GM19395 (cell line): Measurements from ENCODE around the gene ANKRD11.

ENCODE experiments used
- ATAC-seq: cut with Tn5 transposase; IDR thresholded peaks from one replicate; pipeline ENCODE4 v1.9.1; 2021; ENCODE audit warnings: mild to moderate bottlenecking, moderate library complexity; ENCODE audit not compliant: unreplicated experiment

The ANKRD11 gene

GRCh38 chr16:89490439-89491237 is at the start of gene ANKRD11:
TSS of gene ANKRD11 (minus strand) at chr16:89490561. CDS start at chr16:89317019, 173,542 bp downstream.
- peak; percentile 84 for ATAC-seq

GRCh38 chr16:89538286-89538685 is 47.9 kb upstream of the ANKRD11 start:
- no peak for ATAC-seq

- no peak for ATAC-seq
These were observed 47.2 kb upstream of the ANKRD11 start for GRCh38 chr16:89537549-89537925.

GRCh38 chr16:89536886-89537548 is 46.7 kb upstream of the ANKRD11 start:
- no peak for ATAC-seq

GRCh38 chr16:89536371-89536770 is 46.0 kb upstream of the ANKRD11 start:
- ATAC-seq = no peak

GRCh38 chr16:89534252-89534756 is 43.9 kb upstream of the ANKRD11 start:
- no peak for ATAC-seq

GRCh38 chr16:89531821-89532526 is 41.6 kb upstream of the ANKRD11 start:
- ATAC-seq = no peak

GRCh38 chr16:89530401-89531381 is 40.3 kb upstream of the ANKRD11 start:
- ATAC-seq = no peak

GRCh38 chr16:89529097-89529496 is 38.7 kb upstream of the ANKRD11 start:
- no peak for ATAC-seq

- ATAC-seq = no peak
These were observed 35.0 kb upstream of the ANKRD11 start for GRCh38 chr16:89525146-89525913.

GRCh38 chr16:89523680-89524344 is 33.5 kb upstream of the ANKRD11 start:
- ATAC-seq = no peak

GRCh38 chr16:89522287-89522686 is 31.9 kb upstream of the ANKRD11 start:
- ATAC-seq = no peak

- ATAC-seq = no peak
These were observed 29.5 kb upstream of the ANKRD11 start for GRCh38 chr16:89519881-89520280.

GRCh38 chr16:89517128-89517527 is 26.8 kb upstream of the ANKRD11 start:
- no peak for ATAC-seq

- ATAC-seq = no peak
These were observed 22.1 kb upstream of the ANKRD11 start for GRCh38 chr16:89512453-89512852.

GRCh38 chr16:89511374-89511773 is 21.0 kb upstream of the ANKRD11 start:
- no peak for ATAC-seq

- no peak for ATAC-seq
These were observed 20.2 kb upstream of the ANKRD11 start for GRCh38 chr16:89510526-89510925.

GRCh38 chr16:89507834-89508590 is 17.7 kb upstream of the ANKRD11 start, which contains the start of gene SPG7:
TSS of gene SPG7 (plus strand) at chr16:89508403. CDS start at chr16:89508418, 15 bp downstream.
- ATAC-seq = peak; percentile 56
